HepG2 (cell line): Measurements from ENCODE around the gene IFT57. TPM values are rescaled to one million over a fixed set of nuclear protein-coding genes. Genes with fewer than 3 reads are reported as not detected.

Experiments
- ATAC-seq: fragments of 200-7000 bp; cut with Tn5 transposase; 3 replicates; pipeline ENCODE4 v1.9.1; 2020; ENCODE audit warnings: mild to moderate bottlenecking, moderate library complexity
- BruUV-seq: library from RNA; stranded (reverse); fragments of 400-500 nt; replicated peaks from 2 replicates; lab custom pipeline; 2021; lab: Mats Ljungman, UMichigan
- CTCF ChIA-PET: fragments of 300-600 bp; formaldehyde crosslinking; extraction: SDS; loops from one replicate; lab custom pipeline; 2021; ENCODE audit warnings: low total read pairs, inconsistent platforms, low intra/inter-chr PET ratio; lab: Yijun Ruan, JAX
- POLR2A ChIA-PET: fragments of 350-600 bp; sonication (Branson Sonifier 250); formaldehyde crosslinking; loops from one replicate; lab custom pipeline; 2020; ENCODE audit warnings: antibody characterized with exemption, inconsistent platforms; lab: Yijun Ruan, JAX
- DNase-seq: peaks from one replicate; pipeline ENCODE4 v3.0.0-alpha.2; 2015; ENCODE audit warnings: low spot score
- FAIRE-seq: peaks from 3 replicates; lab custom pipeline; 2011; peaks lifted over from hg19 to GRCh38; lab: Jason Lieb, UNC
- H2AFZ ChIP-seq: one replicate; pipeline ENCODE4 v1.6.1; 2011; ENCODE audit warnings: low read length, inconsistent platforms
- H3K27ac ChIP-seq: fragments of 300-600 bp; 3 replicates; pipeline ENCODE4 v1.8.0; 2011; ENCODE audit warnings: mixed run types, mild to moderate bottlenecking, mixed read lengths, low read length, inconsistent platforms; ENCODE audit not compliant: insufficient read depth; ENCODE audit errors: extremely low read length
- H3K27me3 ChIP-seq, 2 experiments: fragments of 200-600 bp in 1 of 2; 2 replicates in 1 of 2; 3 replicates in 1 of 2; pipeline versions ENCODE4 v1.6.0 to v1.8.0; 2011; ENCODE audit warnings: low read length in 2 of 2, mild to moderate bottlenecking in 2 of 2, moderate library complexity in 2 of 2, inconsistent platforms in 1 of 2; ENCODE audit not compliant: insufficient read depth in 2 of 2, control insufficient read depth in 1 of 2
- H3K36me3 ChIP-seq, 2 experiments: fragments of 200-600 bp in 1 of 2; replicated peaks in 1 of 2; 2 replicates in 1 of 2; 3 replicates in 1 of 2; pipeline versions ENCODE4 v1.5.1 to v1.8.0; 2011; ENCODE audit warnings: low read length in 2 of 2, inconsistent platforms in 1 of 2; ENCODE audit not compliant: insufficient read depth in 2 of 2, control insufficient read depth in 1 of 2
- H3K4me1 ChIP-seq: 2 replicates; pipeline ENCODE4 v1.5.1; 2012; ENCODE audit warnings: low read length, inconsistent platforms; ENCODE audit not compliant: insufficient read depth
- H3K4me2 ChIP-seq: 2 replicates; pipeline ENCODE4 v1.6.0; 2011; ENCODE audit warnings: low read depth, low read length, inconsistent platforms
- H3K4me3 ChIP-seq, 3 experiments: fragments of 200-600 bp in 1 of 3; sonication (generic), shearing (Covaris generic) in 1 of 3; replicated peaks in 1 of 3; 2 replicates each; pipeline ENCODE4 v1.5.1; 2011 to 2016; ENCODE audit warnings: low read length in 3 of 3, inconsistent platforms in 2 of 3, low read depth in 2 of 3, mild to moderate bottlenecking in 2 of 3, control low read depth in 1 of 3, mixed read lengths in 1 of 3; ENCODE audit not compliant: insufficient read depth in 1 of 3
- H3K79me2 ChIP-seq: one replicate; pipeline ENCODE4 v1.6.1; 2011; ENCODE audit warnings: low read length, inconsistent platforms; ENCODE audit not compliant: insufficient read depth
- H3K9ac ChIP-seq: 2 replicates; pipeline ENCODE4 v1.6.0; 2011; ENCODE audit warnings: mild to moderate bottlenecking, low read depth, low read length, inconsistent platforms; ENCODE audit not compliant: insufficient read depth
- H3K9me3 ChIP-seq: 2 replicates; pipeline ENCODE4 v1.5.1; 2012; ENCODE audit warnings: mild to moderate bottlenecking, low read length
- H4K20me1 ChIP-seq: 2 replicates; pipeline ENCODE4 v1.6.0; 2011; ENCODE audit warnings: inconsistent platforms, mild to moderate bottlenecking, low read length, moderate library complexity; ENCODE audit not compliant: insufficient read depth
- CENPX ChIP-seq: sonication (generic); formaldehyde crosslinking; IDR thresholded peaks from 2 replicates; pipeline ENCODE4 v1.9.0; 2021; ENCODE audit warnings: mild to moderate bottlenecking, missing genetic modification reagents, moderate library complexity
- CHD4 ChIP-seq: fragments of 200-600 bp; sonication (generic); IDR thresholded peaks from 2 replicates; pipeline ENCODE4 v1.7.0; 2017; ENCODE audit warnings: mild to moderate bottlenecking, low read length, borderline replicate concordance
- FOXJ3 ChIP-seq: sonication (generic); formaldehyde crosslinking; IDR thresholded peaks from 2 replicates; pipeline ENCODE4 v1.4.0; 2020; ENCODE audit warnings: missing genetic modification reagents, mild to moderate bottlenecking, borderline replicate concordance
- IRF1 ChIP-seq: sonication (generic); formaldehyde crosslinking; IDR thresholded peaks from 2 replicates; pipeline ENCODE4 v1.4.0; 2020; ENCODE audit warnings: low read depth, mild to moderate bottlenecking, missing genetic modification reagents
- NFE2L1 ChIP-seq: sonication (generic); formaldehyde crosslinking; IDR thresholded peaks from 2 replicates; pipeline ENCODE4 v1.4.0; 2020; ENCODE audit warnings: missing genetic modification reagents, mild to moderate bottlenecking, borderline replicate concordance
- RORA ChIP-seq: sonication (generic); formaldehyde crosslinking; IDR thresholded peaks from 2 replicates; pipeline ENCODE4 v1.5.0; 2020; ENCODE audit warnings: mild to moderate bottlenecking, missing genetic modification reagents, moderate library complexity
- SNAPC5 ChIP-seq: sonication (generic); formaldehyde crosslinking; IDR thresholded peaks from 2 replicates; pipeline ENCODE4 v1.8.1; 2023; ENCODE audit warnings: mild to moderate bottlenecking, missing genetic modification reagents, borderline replicate concordance
- SOX6 ChIP-seq, 2 experiments: fragments of 450-650 bp in 1 of 2; sonication (generic) in 1 of 2; formaldehyde crosslinking in 1 of 2; IDR thresholded peaks; 2 replicates each; pipeline versions ENCODE4 v1.4.0 to v1.6.1; 2017 to 2020; ENCODE audit warnings: antibody characterized with exemption in 1 of 2, mild to moderate bottlenecking in 1 of 2, missing genetic modification reagents in 1 of 2
- SPEN ChIP-seq: sonication (generic); formaldehyde crosslinking; IDR thresholded peaks from 2 replicates; pipeline ENCODE4 v1.5.1; 2020; ENCODE audit warnings: low read depth, mild to moderate bottlenecking, missing genetic modification reagents
- SRSF1 ChIP-seq: fragments of 200-400 bp; formaldehyde crosslinking; optimal IDR thresholded peaks from 2 replicates; pipeline ENCODE3; 2017; ENCODE audit warnings: mild to moderate bottlenecking, low read depth, low read length, moderate library complexity
- ZBTB14 ChIP-seq: sonication (generic); formaldehyde crosslinking; IDR thresholded peaks from 2 replicates; pipeline ENCODE4 v1.4.0; 2020; ENCODE audit warnings: missing genetic modification reagents
- ZIK1 ChIP-seq: sonication (generic); formaldehyde crosslinking; IDR thresholded peaks from 2 replicates; pipeline ENCODE4 v1.5.0; 2020; ENCODE audit warnings: mild to moderate bottlenecking, low read depth, missing genetic modification reagents, borderline replicate concordance
- ZNF142 ChIP-seq: sonication (generic); formaldehyde crosslinking; IDR thresholded peaks from 2 replicates; pipeline ENCODE4 v1.4.0; 2020; ENCODE audit warnings: missing genetic modification reagents
- ZNF232 ChIP-seq: sonication (generic); formaldehyde crosslinking; IDR thresholded peaks from 2 replicates; pipeline ENCODE4 v1.4.0; 2020; ENCODE audit warnings: missing genetic modification reagents, borderline replicate concordance
- ZNF557 ChIP-seq: sonication (generic); formaldehyde crosslinking; IDR thresholded peaks from 2 replicates; pipeline ENCODE4 v1.4.0; 2020; ENCODE audit warnings: missing genetic modification reagents
- ZNF570 ChIP-seq: sonication (generic); formaldehyde crosslinking; IDR thresholded peaks from 2 replicates; pipeline ENCODE4 v1.4.0; 2020; ENCODE audit warnings: mild to moderate bottlenecking, missing genetic modification reagents, borderline replicate concordance
- WGBS: methylation state at CpG from one replicate; pipeline ENCODE4 v1.1.6; 2017; ENCODE audit warnings: low lambda C conversion rate; 5-methylcytosine and 5-hydroxymethylcytosine counted together
- in situ Hi-C: cut with HindIII; loops from 2 replicates; pipeline ENCODE4 v1.10.0; 2017; ENCODE audit warnings: low pct_unique_long_range_greater_than_20kb; ENCODE audit not compliant: extremely low pct_ligation_motif_present
- intact Hi-C: fragments of 100-400 bp; cut with micrococcal nuclease; formaldehyde crosslinking; loops from one replicate; pipeline ENCODE4 v1.10.0; 2022; ENCODE audit not compliant: unreplicated experiment
- polyA plus RNA-seq, 8 experiments: library from polyadenylated mRNA; depleted of rRNA in 3 of 8; stranded (reverse) in 7 of 8; unstranded in 1 of 8; fragments of >200 nt; fragmentation: Illumina TruSeq in 4 of 8; extraction: Trizol in 4 of 8; gene quantifications; 2 replicates each; pipeline versions ENCODE4 v1.2.1 to v1.2.3, GENCODE V29; 2011 to 2016; ENCODE audit warnings: low read depth in 4 of 8, missing spikeins in 1 of 8, mixed read lengths in 1 of 8; ENCODE audit not compliant: insufficient read depth in 1 of 8
- total RNA-seq, 5 experiments: library from RNA; depleted of rRNA; stranded (reverse); fragments of >200 nt; fragmentation: Illumina TruSeq; extraction: Trizol; gene quantifications; 2 replicates each; pipeline ENCODE4 v1.2.3, GENCODE V29; 2016; ENCODE audit warnings: low read depth in 1 of 5

IFT57 gene
- total and polyA plus RNA-seq, 2 of the 13 experiments (the other 11 are each of a cell fraction or from before 2014, with no cell fraction given): 5.5 to 14.5 TPM

GRCh38 chr3:108218811-108219210 lies 3.4 kb downstream of the IFT57 start (continued):
- TF ChIP-seq NFE2L1 (CRISPR knock-in tag) (no peak), SPEN (no peak), ZNF142 (CRISPR knock-in tag) (no peak), ZIK1 (CRISPR knock-in tag) (no peak), ZBTB14 (CRISPR knock-in tag) (no peak)
- TF ChIP-seq, all 625 proteins: peak for 0

GRCh38 chr3:108215871-108216270 lies 6.4 kb downstream of the IFT57 start:
- intact Hi-C loops: no loop called here
- H3K4me3 ChIP-seq: no peak overlapping the region
- BruUV-seq: no TSS peak
- ATAC-seq (no peak), FAIRE-seq (no peak), DNase-seq (no peak)
- CTCF ChIA-PET: no interaction called here
- H3K4me2 ChIP-seq: no peak overlapping the region
- in situ Hi-C loops: no loop called here
- no peaks in the 10 kb centered on the region for H4K20me1 ChIP-seq
- WGBS: 89% methylated on average over 1 of the region's 1 CpG
- no peaks in the 10 kb centered on the region for H3K36me3 ChIP-seq
- H2AFZ ChIP-seq: no peak overlapping the region
- no peak overlapping the region for H3K27ac ChIP-seq
- POLR2A ChIA-PET: no interaction called here
- no peaks in the 10 kb centered on the region for H3K79me2 ChIP-seq
- no peaks in the 10 kb centered on the region for H3K9me3 ChIP-seq
- H3K9ac ChIP-seq: no peak overlapping the region
- no peaks in the 10 kb centered on the region; a peak in 1 of 5 replicates for H3K27me3 ChIP-seq
- peaks cover 5% of the 10 kb centered on the region; the same call in 1 of the 2 replicates for H3K4me1 ChIP-seq
- TF ChIP-seq SOX6 (IDR thresholded peaks at IDR 0.05) (no peak), SOX6 (CRISPR knock-in tag; IDR thresholded peaks at IDR 0.05) (no peak), SNAPC5 (no peak), RORA (CRISPR knock-in tag) (no peak), SRSF1 (no peak), CHD4 (no peak), FOXJ3 (no peak), IRF1 (CRISPR knock-in tag) (no peak), ZNF570 (CRISPR knock-in tag) (no peak), ZNF557 (CRISPR knock-in tag) (no peak), CENPX (CRISPR knock-in tag) (no peak), ZNF232 (CRISPR knock-in tag) (no peak)
